GM23338 (cell line): ENCODE results near the gene CD99L2. TPM values are rescaled to one million over a fixed set of nuclear protein-coding genes. Genes with fewer than 3 reads are reported as not detected.

ENCODE experiments used
- ATAC-seq: fragments of 200-7000 bp; cut with Tn5 transposase; 3 replicates; pipeline ENCODE4 v1.9.1; 2020
- DNase-seq: peaks from one replicate; pipeline ENCODE4 v3.0.0-alpha.2; 2015; ENCODE audit warnings: low spot score
- H2AFZ ChIP-seq: fragments of 200-600 bp; sonication (generic); 2 replicates; pipeline ENCODE4 v1.8.0; 2016; ENCODE audit warnings: antibody characterized with exemption, mild to moderate bottlenecking, moderate library complexity
- H3F3A ChIP-seq: fragments of 200-600 bp; sonication (generic); replicated peaks from 2 replicates; pipeline ENCODE4 v1.8.0; 2017; ENCODE audit warnings: antibody characterized with exemption, mixed run types, low read depth
- H3K27ac ChIP-seq: fragments of 200-600 bp; sonication (generic); 2 replicates; pipeline ENCODE4 v1.6.1; 2016; ENCODE audit warnings: low read depth
- H3K27me3 ChIP-seq: fragments of 200-600 bp; sonication (generic); 2 replicates; pipeline ENCODE4 v1.8.0; 2016; ENCODE audit warnings: mild to moderate bottlenecking, mixed run types, moderate library complexity; ENCODE audit not compliant: insufficient read depth
- H3K36me3 ChIP-seq: fragments of 200-600 bp; sonication (generic); 2 replicates; pipeline ENCODE4 v1.8.0; 2016; ENCODE audit warnings: mild to moderate bottlenecking; ENCODE audit not compliant: insufficient read depth
- H3K4me1 ChIP-seq: fragments of 200-600 bp; sonication (generic); 2 replicates; pipeline ENCODE4 v1.8.0; 2016; ENCODE audit warnings: mild to moderate bottlenecking, moderate library complexity; ENCODE audit not compliant: insufficient read depth
- H3K4me2 ChIP-seq: fragments of 200-600 bp; sonication (generic); 2 replicates; pipeline ENCODE4 v1.7.1; 2017; ENCODE audit warnings: mixed run types
- H3K4me3 ChIP-seq: fragments of 200-600 bp; sonication (generic); 2 replicates; pipeline ENCODE4 v1.6.1; 2016; ENCODE audit warnings: mixed run types
- H3K79me2 ChIP-seq: fragments of 200-600 bp; sonication (generic); replicated peaks from 2 replicates; pipeline ENCODE4 v1.8.0; 2017; ENCODE audit warnings: mild to moderate bottlenecking; ENCODE audit not compliant: insufficient read depth
- H3K9me2 ChIP-seq: fragments of 200-600 bp; sonication (generic); 2 replicates; pipeline ENCODE4 v1.8.0; 2017; ENCODE audit not compliant: insufficient read depth
- H4K20me1 ChIP-seq: fragments of 200-600 bp; sonication (generic); replicated peaks from 2 replicates; pipeline ENCODE4 v1.8.0; 2017; ENCODE audit warnings: mild to moderate bottlenecking; ENCODE audit not compliant: insufficient read depth
- H3K27ac Mint-ChIP-seq: 2 replicates; pipeline ENCODE4 v1.8.0; 2020; ENCODE audit warnings: inconsistent platforms, mild to moderate bottlenecking, moderate library complexity, mixed read lengths
- H3K27me3 Mint-ChIP-seq: 3 replicates; pipeline ENCODE4 v1.8.0; 2022; ENCODE audit warnings: low read depth, mild to moderate bottlenecking, moderate library complexity, mixed read lengths, inconsistent platforms; ENCODE audit not compliant: insufficient read depth, poor library complexity
- H3K36me3 Mint-ChIP-seq: 3 replicates; pipeline ENCODE4 v1.8.0; 2021; ENCODE audit warnings: low read depth, mild to moderate bottlenecking, inconsistent platforms, moderate library complexity, mixed read lengths
- H3K4me1 Mint-ChIP-seq: 3 replicates; pipeline ENCODE4 v1.8.0; 2020; ENCODE audit warnings: mild to moderate bottlenecking, inconsistent platforms, mixed read lengths
- H3K4me3 Mint-ChIP-seq: 3 replicates; pipeline ENCODE4 v1.8.0; 2021; ENCODE audit warnings: moderate library complexity, mild to moderate bottlenecking, inconsistent platforms, mixed read lengths
- H3K9me3 Mint-ChIP-seq: 3 replicates; pipeline ENCODE4 v1.8.0; 2020; ENCODE audit warnings: moderate library complexity, mild to moderate bottlenecking, inconsistent platforms, mixed read lengths
- CREB1 ChIP-seq: fragments of 250-450 bp; sonication (Bioruptor Pico); IDR thresholded peaks from 2 replicates; pipeline ENCODE4 v1.5.0; 2020; ENCODE audit warnings: low read depth, mild to moderate bottlenecking, moderate library complexity
- CTCF ChIP-seq, 2 experiments: fragments of 200-600 bp in 1 of 2; sonication (generic) in 1 of 2; conservative IDR thresholded peaks; 2 replicates each; pipeline versions ENCODE4 v1.5.1 to v1.6.1; 2016 to 2017; ENCODE audit warnings: antibody characterized with exemption in 2 of 2, low read depth in 2 of 2, mild to moderate bottlenecking in 2 of 2, moderate library complexity in 1 of 2
- EZH2 ChIP-seq: fragments of 200-600 bp; sonication (generic); IDR thresholded peaks from one replicate; pipeline ENCODE4 v1.8.0; 2017; ENCODE audit warnings: antibody characterized with exemption, mild to moderate bottlenecking, low read depth; ENCODE audit not compliant: unreplicated experiment
- EZH2phosphoT487 ChIP-seq: fragments of 200-600 bp; sonication (generic); IDR thresholded peaks from one replicate; pipeline ENCODE4 v1.8.1; 2018; ENCODE audit warnings: antibody characterized with exemption; ENCODE audit not compliant: unreplicated experiment
- JUNB ChIP-seq: IDR thresholded peaks from one replicate; pipeline ENCODE4 v1.6.1; 2016; ENCODE audit warnings: antibody characterized with exemption; ENCODE audit not compliant: unreplicated experiment
- NANOG ChIP-seq: IDR thresholded peaks from 2 replicates; pipeline ENCODE4 v1.6.1; 2016; ENCODE audit warnings: antibody characterized with exemption, borderline replicate concordance
- POLR2AphosphoS5 ChIP-seq: IDR thresholded peaks from 2 replicates; pipeline ENCODE4 v1.6.1; 2016; ENCODE audit warnings: antibody characterized with exemption, low read depth
- REST ChIP-seq: IDR thresholded peaks from one replicate; pipeline ENCODE4 v1.6.1; 2018; ENCODE audit warnings: antibody characterized with exemption; ENCODE audit not compliant: unreplicated experiment
- ZNF331 ChIP-seq: fragments of 250-450 bp; sonication (Bioruptor Pico); IDR thresholded peaks from 2 replicates; pipeline ENCODE4 v1.5.0; 2020; ENCODE audit warnings: low read depth, mild to moderate bottlenecking, moderate library complexity
- ZNF462 ChIP-seq: fragments of 250-450 bp; sonication (Bioruptor Pico); IDR thresholded peaks from 2 replicates; pipeline ENCODE4 v1.5.0; 2020; ENCODE audit warnings: mild to moderate bottlenecking, moderate library complexity
- polyA plus RNA-seq: library from polyadenylated mRNA; unstranded; fragments of >200 nt; fragmentation: Nextera tagmentation; extraction: Ambion mirVana; gene quantifications from 2 replicates; pipeline ENCODE4 v1.2.1, GENCODE V29; 2016
- total RNA-seq: library from RNA; depleted of rRNA; stranded (reverse); fragments of >200 nt; shearing (Covaris generic); gene quantifications from 2 replicates; pipeline ENCODE4 v1.2.3, GENCODE V29; 2014

Gene CD99L2
- total and polyA plus RNA-seq, 2 experiments from 2014 or later, result 2.6 to 6.4 TPM

- no peaks in the 10 kb centered on the region for H3K9me2 ChIP-seq
- no peak overlapping the region for H3K4me3 Mint-ChIP-seq
Observed at GRCh38 chrX:150762258-150763165, 136.0 kb downstream of the CD99L2 start.

More at GRCh38 chrX:150762258-150763165, 136.0 kb downstream of the CD99L2 start:
- Mint-ChIP-seq H3K27ac (no peak overlapping the region), H3K4me1 (peaks cover 17% of the 10 kb centered on the region), H3K9me3 (no peaks in the 10 kb centered on the region), H3K36me3 (no peaks in the 10 kb centered on the region; the same call in 2 of the 3 replicates), H3K27me3 (peaks cover 3% of the 10 kb centered on the region)
- H3K4me1 ChIP-seq, result peaks cover 2% of the 10 kb centered on the region; the same call in 1 of the 2 replicates
- H3K27ac ChIP-seq, result no peak overlapping the region
- H3K27me3 ChIP-seq, result no peaks in the 10 kb centered on the region
- H3K79me2 ChIP-seq, result no peaks in the 10 kb centered on the region
- TF ChIP-seq EZH2 (no peak), JUNB (no peak), POLR2AphosphoS5 (no peak), ZNF462 (CRISPR knock-in tag) (no peak), ZNF331 (CRISPR knock-in tag) (no peak), EZH2phosphoT487 (no peak), NANOG (no peak), CTCF (conservative IDR thresholded peaks at IDR 0.05; ENCODE audit: low read depth in 2 of 2) (no peak), REST (no peak), CREB1 (no peak)
- DNase-seq (no peak), ATAC-seq (no peak)
- no peak overlapping the region for H3K4me2 ChIP-seq
- H3F3A ChIP-seq, result no peaks in the 10 kb centered on the region
- no peaks in the 10 kb centered on the region for H3K36me3 ChIP-seq
- no peak overlapping the region for H2AFZ ChIP-seq
- no peaks in the 10 kb centered on the region for H4K20me1 ChIP-seq
- no peak overlapping the region for H3K4me3 ChIP-seq
